Ascending aorta (tissue), 2 donors: ENCODE measurements around the gene PPP1R11. TPM values are rescaled to one million over a fixed set of nuclear protein-coding genes. Genes with fewer than 3 reads are reported as not detected.
"Not testable (repeated sequence)": the region's sequence is repeated elsewhere in the genome, so short reads cannot be mapped to it uniquely, and the experiment has no call there.

Experiments
- DNase-seq, 2 donors: peaks; one replicate each; pipeline ENCODE4 v3.0.0-alpha.2; 2019; ENCODE audit warnings: low spot score in 2 of 2
- H3K27ac ChIP-seq, 2 donors: fragments of 200-600 bp; sonication (generic); one replicate each; pipeline ENCODE4 v1.5.1; 2016 to 2017; ENCODE audit warnings: mild to moderate bottlenecking in 1 of 2
- H3K27me3 ChIP-seq: fragments of 200-600 bp; sonication (generic); one replicate; pipeline ENCODE4 v1.5.1; 2017
- H3K36me3 ChIP-seq, 2 donors: fragments of 200-600 bp; sonication (generic); one replicate each; pipeline ENCODE4 v1.5.1; 2016
- H3K4me1 ChIP-seq, 2 donors: fragments of 200-600 bp; sonication (generic); one replicate each; pipeline ENCODE4 v1.5.1; 2016 to 2017; ENCODE audit warnings: mild to moderate bottlenecking in 1 of 2
- H3K4me3 ChIP-seq, 2 donors: fragments of 200-600 bp; sonication (generic); one replicate each; pipeline ENCODE4 v1.5.1; 2016 to 2017; ENCODE audit warnings: mild to moderate bottlenecking in 1 of 2
- H3K9me3 ChIP-seq, 2 donors: fragments of 200-600 bp; sonication (generic); one replicate each; pipeline ENCODE4 v1.5.1; 2016
- CTCF ChIP-seq, 3 experiments: fragments of 200-600 bp in 2 of 3; fragments of 450-650 bp in 1 of 3; sonication (generic) in 2 of 3; IDR thresholded peaks; one replicate each; pipeline ENCODE4 v1.5.1; 2016 to 2019; ENCODE audit warnings: antibody characterized with exemption in 3 of 3, mild to moderate bottlenecking in 1 of 3, moderate library complexity in 1 of 3
- intact Hi-C: fragments of 100-400 bp; cut with DNase I; formaldehyde crosslinking; loops from one replicate; pipeline ENCODE4 v1.15.1; 2023
- total RNA-seq: library from RNA; depleted of rRNA; stranded (reverse); fragments of >200 nt; gene quantifications from one replicate; pipeline ENCODE4 v1.1.0, GENCODE V29; 2016

The PPP1R11 gene
- total RNA-seq, 1 donor from 2014 or later = 7.1 TPM

- TF ChIP-seq CTCF (IDR thresholded peaks at IDR 0.05) = no peak
- H3K36me3 ChIP-seq = peaks cover 0 to 2% of the 10 kb centered on the region in 2 donors
- H3K9me3 ChIP-seq = no peaks in the 10 kb centered on the region
- no peak for DNase-seq
- H3K27me3 ChIP-seq = no peaks in the 10 kb centered on the region
- H3K4me3 ChIP-seq = no peak overlapping the region
- no peak overlapping the region for H3K27ac ChIP-seq
- intact Hi-C loops = no loop called here
- H3K4me1 ChIP-seq = no peaks in the 10 kb centered on the region
Observed at GRCh38 chr6:30029588-30029987, 37.4 kb upstream of the PPP1R11 start.

GRCh38 chr6:30031381-30031780 lies 35.6 kb upstream of the PPP1R11 start:
- H3K4me1 ChIP-seq = no peaks in the 10 kb centered on the region
- H3K9me3 ChIP-seq = no peaks in the 10 kb centered on the region
- no peak for TF ChIP-seq CTCF (IDR thresholded peaks at IDR 0.05)
- DNase-seq = no peak
- intact Hi-C loops = no loop called here
- peaks cover 0 to 5% of the 10 kb centered on the region in 2 donors for H3K36me3 ChIP-seq
- no peaks in the 10 kb centered on the region for H3K27me3 ChIP-seq
- H3K27ac ChIP-seq = no peak overlapping the region
- no peak overlapping the region for H3K4me3 ChIP-seq

- DNase-seq, intact Hi-C loops, H3K27ac ChIP-seq, H3K27me3 ChIP-seq, H3K4me1 ChIP-seq, H3K9me3 ChIP-seq, H3K4me3 ChIP-seq, H3K36me3 ChIP-seq: not testable (repeated sequence)
Observed at GRCh38 chr6:30033440-30033839, 33.6 kb upstream of the PPP1R11 start.

DNA sequence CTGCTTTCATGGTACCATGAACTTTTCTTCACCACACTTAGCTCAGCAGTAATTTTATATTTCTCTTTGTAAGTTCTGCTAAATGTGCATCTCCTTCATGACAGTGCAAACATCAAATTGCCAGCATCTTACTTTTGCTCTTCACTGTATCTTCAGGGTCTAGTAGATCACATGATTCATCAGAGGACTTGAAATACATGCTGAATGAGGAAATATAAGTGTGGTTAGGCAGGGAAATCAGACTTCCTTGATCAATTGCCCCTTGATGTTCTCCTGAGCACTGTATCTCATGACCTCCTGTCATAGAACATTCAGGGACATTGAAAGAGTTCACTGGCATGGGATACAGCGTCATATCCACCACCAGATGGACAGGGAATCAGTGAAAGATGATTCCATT lies 31.2 kb upstream of the PPP1R11 start:
- intact Hi-C loops = no loop called here
- Histone ChIP-seq H3K4me3 (no peak overlapping the region), H3K27ac (no peak overlapping the region), H3K9me3 (no peaks in the 10 kb centered on the region), H3K27me3 (no peaks in the 10 kb centered on the region), H3K36me3 (peaks cover 0 to 5% of the 10 kb centered on the region in 2 donors), H3K4me1 (no peaks in the 10 kb centered on the region)
- TF ChIP-seq CTCF (IDR thresholded peaks at IDR 0.05) = no peak
- no peak for DNase-seq

DNA sequence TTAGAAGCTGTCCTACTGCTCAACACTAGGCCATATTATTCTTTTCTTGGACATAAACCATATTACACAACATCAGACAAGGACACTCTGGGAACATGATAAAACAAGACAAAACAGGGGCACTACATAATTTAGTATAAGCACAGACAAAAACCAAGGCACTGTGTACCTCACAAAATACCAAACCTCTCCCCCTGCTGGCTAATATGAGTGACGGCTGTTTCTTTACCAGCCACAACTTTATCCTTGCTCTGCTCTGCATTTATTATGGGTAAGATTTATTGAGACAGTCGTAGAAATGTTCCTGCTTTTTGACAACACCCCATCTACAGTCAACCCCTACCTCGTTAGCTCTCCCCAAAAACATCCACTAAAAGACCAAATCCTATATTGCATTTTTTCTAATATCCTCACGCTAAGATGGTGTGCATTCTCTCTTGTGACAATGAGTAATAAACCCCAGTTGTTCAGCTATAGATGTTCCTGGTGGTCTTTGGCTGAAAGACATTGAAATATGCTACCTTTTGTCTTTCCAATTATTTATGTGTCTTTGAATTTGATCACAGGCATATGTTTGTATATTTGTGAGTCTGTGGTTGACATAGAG lies 29.7 kb upstream of the PPP1R11 start:
- TF ChIP-seq CTCF (IDR thresholded peaks at IDR 0.05) = peak in 1 of 3 experiments; percentile 26
- Histone ChIP-seq H3K36me3 (peaks cover 0 to 5% of the 10 kb centered on the region in 2 donors), H3K4me1 (no peaks in the 10 kb centered on the region), H3K9me3 (no peaks in the 10 kb centered on the region), H3K27me3 (no peaks in the 10 kb centered on the region), H3K27ac (no peak overlapping the region), H3K4me3 (no peak overlapping the region)
- intact Hi-C loops = no loop called here
- no peak for DNase-seq

DNA sequence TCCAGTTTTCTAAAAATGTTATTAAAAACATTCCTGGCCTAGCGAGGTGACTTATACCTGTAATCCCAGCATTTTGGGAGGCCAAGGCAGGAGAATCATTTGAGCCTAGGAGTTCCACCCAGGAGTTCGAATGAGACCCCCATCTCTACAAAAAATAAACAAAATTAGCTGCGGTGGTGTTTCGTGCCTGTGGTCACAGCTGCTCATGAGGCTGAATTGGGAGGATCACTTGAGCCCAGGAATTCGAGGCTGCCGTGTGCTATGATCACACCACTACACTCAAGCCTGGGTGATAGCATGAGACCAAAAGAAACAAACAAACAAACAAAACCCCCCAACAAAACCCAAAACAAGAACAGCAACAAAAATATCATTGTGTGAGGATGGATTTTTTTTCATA lies 25.8 kb upstream of the PPP1R11 start:
- no peak overlapping the region for H3K4me3 ChIP-seq
- intact Hi-C loops = no loop called here
- H3K4me1 ChIP-seq = no peaks in the 10 kb centered on the region
- H3K9me3 ChIP-seq = no peaks in the 10 kb centered on the region
- H3K27ac ChIP-seq = no peak overlapping the region
- TF ChIP-seq CTCF (IDR thresholded peaks at IDR 0.05) = no peak
- no peaks in the 10 kb centered on the region for H3K36me3 ChIP-seq
- no peak for DNase-seq
- H3K27me3 ChIP-seq = no peaks in the 10 kb centered on the region
